ENCODE results near the gene CCM2.

The CCM2 gene

DNA sequence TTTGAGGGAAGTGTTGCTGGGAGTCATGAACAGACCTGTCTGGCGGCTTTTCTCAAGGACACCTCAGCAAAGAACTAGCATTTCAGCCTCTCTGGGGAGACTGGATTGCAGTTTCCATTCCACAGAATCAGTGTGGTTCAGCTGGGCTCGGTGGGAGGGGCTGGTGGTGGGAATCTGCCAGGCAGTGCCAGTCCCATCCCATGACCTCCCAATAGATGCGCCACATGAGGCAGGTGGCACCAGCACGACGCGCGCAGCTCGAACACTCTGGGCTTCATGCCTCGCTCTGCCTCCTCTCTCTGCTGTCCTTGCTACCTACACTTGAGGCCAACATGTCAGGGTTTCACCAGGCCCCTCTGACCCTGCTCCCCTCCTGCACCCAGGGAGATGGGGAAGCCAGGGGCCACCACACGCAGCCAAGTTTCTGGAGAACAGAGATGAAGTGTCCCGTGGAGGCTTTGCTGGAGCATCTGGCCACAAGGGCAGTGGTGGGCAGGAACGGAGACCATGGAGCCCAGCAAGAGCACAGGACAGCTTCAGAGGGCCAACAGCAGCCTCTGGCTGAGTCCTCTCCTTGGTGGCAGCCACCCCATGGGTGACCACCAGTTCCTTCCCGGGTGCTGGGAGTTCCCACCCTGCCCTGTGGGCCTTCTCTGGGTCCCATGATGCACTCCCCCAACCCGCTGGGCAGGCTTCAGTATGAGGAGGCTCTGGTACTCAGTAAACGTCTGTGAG lies 86.5 kb downstream of the CCM2 start:
- no peak for FAIRE-seq

DNA sequence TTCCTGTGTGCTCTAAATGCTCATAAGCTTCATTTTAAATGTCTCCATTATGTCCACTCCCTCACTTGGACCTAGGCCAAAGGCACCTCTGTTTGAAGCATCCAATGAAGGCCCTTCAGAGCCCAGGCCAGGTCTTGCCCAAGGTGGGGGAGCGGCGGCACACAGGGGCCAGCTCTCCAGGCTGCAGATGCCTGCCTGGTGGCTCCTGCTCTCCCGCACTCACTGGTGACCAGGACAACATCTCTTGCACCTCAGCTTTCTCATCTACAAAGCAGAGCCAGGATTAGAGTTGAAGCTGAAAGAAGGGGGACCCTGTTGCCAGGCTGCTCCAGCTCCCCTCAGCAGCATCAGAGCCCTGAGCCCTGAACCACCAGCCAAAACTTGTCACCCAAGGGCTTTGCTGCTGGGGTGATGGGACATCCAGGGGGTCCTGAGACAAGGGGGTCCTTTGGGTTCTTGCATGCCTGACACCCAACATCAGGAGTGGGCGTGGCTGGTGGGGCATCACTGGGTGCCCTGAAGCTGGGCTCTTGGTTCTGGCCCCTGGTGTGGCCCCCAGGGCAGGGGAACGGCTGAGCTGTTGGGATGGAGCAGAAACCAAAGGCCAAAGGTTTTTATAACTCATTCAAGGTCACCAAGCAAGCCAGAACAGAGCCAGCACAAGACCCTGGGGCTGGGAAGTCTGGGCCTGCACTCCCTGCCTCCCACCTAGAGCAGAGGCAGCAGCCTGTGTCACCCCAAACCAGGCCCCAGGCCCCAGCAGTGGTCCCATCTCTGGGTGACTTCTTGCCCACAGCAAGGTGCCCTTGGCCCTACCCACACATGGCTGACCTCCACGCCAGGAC lies 87.5 kb downstream of the CCM2 start:
- FAIRE-seq: no peak

DNA sequence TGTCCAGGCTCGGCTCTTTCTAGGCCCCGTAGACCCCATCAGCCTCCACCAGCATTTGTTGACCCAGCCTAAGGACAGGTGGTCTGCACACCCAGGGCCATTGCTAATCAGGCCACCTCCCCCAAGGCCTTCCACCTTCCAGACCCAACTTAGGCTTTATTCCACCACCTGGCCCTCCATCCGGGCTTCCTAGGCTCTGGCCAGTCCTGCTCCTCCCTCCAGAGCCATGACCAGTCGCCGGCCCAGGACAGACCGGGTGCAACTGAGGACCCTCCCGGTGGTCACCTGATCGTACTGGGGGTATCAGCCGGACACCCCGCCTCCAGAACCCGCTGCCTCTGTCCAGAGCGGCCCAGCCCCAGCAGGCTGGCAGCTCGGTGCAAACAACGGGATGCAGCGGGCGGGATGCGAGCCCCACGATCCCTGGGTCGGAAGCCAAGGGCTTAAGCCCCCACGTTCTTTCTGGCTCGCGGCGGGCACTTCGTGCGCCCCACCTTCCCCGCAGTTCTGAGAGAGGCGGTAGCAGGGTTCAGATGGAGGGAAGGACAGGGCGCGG lies 88.2 kb downstream of the CCM2 start:
- FAIRE-seq: no peak

DNA sequence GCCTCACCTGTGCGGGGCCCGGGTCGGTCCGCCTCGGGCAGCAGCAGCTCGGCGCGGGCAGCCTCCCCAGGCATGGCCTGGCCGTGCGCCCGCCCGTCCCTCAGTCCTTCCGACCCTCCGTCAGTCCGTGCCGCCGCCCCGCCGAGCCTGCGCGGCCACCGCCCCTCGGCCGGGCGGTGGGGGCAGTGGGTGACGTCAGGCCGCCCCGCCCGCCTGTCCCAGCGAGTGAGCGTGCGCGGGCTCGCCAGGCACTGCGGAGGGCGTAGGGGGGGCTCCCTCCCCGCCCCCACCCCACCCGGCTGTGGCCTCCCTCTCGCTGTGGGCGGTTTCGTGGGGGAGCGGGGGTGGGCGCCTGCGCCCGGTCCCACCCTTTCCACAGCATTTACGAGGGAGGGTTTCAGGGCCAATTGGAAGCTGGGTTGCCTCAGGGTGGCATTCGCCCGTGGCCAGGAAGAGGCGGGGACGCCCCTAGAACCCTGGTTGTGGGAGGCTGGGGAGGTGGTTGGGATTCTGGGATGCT lies 88.9 kb downstream of the CCM2 start, which contains the start of gene NACAD:
Gene NACAD (minus strand): TSS at position 149 of the 520 bp plus-strand sequence. CDS start 75 bp downstream, at position 74.
- no peak for FAIRE-seq

DNA sequence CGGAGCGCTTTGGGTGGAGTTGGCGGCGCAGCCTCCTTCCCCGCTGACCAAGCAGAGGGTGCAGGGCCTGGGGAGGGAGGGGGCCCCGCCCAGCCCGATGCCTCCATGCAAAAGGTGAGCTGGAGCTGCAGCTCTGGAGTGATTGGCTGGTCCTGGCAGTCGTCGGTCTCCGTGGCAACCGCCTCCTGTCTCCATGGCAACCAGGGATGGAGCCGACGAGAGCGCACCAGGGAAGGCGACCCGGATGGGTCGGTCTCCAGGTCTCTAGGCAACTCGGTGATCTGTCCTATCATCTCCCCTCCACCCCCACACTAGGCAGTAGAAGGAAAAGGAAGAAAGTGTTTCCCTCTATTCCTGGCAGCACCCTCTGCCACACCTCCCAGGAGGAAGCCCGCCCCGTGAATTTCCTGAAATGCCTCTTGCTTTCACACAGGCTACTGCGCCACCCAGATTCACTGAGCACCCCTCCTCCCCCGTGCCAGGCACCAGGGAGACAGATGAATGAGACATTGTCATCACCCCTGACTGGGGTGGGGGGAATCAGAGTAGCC lies 89.4 kb downstream of the CCM2 start:
- FAIRE-seq: no peak

DNA sequence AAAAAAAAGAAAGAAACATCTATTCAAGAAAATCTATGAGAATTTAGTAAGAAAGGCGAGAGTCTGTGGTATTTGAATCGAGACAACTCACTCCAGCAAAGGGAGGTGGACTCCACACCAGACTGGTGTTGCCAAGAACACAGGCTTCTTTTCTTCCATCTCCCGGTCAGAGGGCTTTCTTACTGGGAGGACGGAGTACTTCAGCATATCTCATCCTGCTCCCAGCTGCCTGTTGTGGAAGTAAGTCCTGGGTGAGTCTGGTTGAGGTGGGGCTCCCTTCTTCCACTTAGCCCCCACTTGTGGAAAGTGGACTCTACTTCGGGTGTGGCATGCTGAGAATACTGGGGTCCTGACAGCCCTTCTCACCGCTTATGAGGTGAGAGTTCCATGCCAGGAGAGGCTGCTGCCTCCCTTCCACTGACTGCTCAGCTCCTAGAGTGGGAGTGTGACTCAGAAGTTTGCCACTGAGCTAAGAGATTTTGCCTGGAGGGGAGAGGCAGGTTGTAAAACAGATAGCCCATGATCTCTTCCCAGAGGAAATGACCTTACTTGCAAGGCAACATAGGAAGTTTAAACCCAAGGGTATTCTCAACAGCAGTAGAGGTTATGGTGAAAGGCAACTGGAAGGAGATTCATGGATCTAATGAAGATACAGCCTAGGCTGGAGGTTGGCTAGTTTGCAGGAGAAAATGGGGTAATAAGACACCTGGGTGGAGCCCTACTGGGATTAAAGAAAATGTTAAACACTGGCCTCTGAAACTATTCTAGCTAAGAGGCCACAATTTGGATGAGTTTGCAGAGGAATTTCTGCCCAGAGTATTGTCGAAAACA lies 92.3 kb downstream of the CCM2 start:
- FAIRE-seq: no peak

DNA sequence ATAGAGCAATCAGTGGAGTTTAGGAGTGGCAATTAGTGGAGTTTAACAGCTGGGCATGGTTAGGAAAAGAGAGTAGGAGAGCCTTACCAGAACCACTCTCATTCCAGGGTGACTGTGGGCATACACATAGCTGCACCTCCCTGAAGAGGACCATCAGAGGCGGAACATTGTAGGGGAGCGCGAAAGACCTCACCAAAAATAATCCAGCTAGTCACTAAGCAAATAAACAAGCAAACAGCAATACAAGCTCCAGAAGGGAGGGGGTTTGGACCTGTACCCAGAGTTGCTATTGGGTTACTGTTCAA lies 92.9 kb downstream of the CCM2 start:
- no peak for FAIRE-seq

DNA sequence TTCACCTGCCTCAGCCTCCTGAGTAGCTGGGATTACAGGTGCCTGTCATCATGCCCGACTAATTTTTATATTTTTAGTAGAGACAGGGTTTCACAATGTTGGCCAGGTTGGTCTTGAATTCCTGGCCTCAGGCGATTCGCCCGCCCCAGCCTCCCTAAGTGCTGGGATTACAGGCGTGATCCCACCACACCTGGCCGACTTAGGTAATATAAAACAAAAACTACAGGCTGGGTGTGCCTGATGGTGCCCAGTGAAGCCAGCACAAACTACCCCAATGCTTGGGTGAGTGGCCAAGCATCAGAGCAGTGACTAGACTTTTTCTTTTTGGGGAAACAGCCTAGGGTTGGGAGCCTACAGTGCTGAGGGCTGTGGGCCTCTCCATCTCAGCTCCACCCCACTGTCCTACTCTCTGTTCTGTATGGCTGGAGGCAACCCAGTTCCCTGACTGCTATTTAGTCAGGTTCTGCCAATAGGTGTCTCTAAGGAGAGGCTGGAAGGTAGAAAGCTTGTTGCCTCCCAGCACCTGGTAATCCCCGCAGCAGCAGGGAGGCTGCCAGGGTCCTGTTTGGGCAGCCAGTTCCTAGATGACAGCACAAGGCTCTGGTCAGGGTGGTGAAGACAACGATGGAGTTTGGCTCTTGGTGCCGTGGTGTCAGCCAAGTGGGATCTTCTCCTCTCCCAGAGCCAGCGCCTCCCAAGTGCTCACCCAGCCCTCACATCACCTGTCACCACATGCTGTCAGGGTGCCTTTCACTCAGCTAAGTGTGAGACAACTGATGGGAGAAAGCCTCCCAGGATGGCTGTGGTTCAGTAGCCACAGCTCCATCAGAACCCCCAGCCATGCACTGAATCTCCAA lies 99.2 kb downstream of the CCM2 start:
- no peak for FAIRE-seq

DNA sequence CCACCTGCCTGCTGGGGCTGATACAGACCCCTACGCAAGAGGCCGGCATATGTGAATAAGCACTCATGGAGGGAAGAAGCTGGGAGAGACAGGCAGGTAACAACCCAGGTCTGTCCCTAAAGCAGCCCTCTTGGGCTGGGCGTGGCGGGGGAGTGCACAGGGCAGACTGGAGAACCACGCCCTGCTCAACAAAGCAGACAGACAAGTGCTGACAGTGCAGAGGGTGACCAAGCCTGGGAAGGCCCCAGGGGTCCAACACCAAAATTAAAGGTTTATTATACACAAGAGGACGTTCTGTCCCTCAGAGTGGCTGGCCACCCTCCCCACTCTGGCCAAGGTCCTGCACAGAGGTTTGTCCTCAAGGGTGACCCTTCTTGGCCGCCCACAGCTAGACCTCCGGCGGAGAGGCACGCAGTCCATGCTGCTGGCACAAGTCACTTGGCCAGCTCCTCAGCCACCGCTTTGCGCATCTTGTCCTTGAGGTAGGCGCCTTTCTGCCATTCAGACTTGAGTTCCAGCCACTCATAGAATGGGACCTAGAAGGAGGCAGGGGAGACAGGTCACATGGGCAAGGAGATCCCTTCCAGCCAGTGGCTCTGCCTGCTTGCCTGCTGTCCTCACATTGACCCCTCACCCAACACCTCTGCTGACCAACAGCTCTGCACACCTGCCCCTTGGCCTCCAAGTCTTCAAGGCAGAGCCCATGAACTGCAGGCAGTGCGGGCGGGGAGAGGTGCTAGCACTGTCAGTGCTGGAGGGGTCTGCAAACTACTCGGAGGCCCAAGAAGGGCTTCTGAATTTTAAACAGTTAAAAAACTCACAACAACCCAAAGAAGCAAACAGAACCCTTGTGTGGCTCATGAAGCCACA lies 100.1 kb downstream of the CCM2 start:
- FAIRE-seq: no peak

DNA sequence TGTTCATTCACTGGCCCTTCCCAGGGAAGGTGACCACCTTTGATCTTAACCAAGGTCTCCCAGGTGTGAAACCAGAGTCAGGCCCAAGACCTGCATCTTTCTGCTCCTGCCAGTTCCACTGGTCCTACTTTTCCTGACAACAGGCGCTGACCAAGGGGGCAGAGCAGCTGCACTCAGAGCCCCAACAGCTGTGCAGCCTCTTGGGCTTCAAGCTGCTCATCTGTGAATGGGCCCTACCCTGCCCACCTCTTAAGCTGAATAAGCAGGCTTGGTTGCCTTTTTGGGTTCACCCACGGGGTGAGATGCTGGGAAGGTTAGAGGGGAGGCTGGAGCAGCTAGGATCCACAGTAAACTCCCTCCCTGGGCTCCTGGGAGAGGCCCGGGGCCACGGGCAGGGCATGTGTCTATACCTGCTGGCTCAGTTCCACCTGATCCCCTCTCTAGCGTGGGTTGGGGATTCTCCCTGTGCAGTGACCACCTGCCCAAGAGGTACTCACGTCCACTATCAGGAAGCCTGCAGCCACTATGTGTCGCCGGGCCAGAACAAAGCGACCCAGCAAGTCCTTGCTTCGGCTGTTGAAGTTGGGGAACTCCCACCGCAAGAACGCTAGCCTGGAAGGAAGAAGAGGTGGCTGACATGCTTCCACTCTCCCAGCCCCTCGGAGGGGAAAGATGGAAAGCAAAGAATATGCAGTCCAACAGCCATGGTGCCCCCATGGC lies 100.9 kb downstream of the CCM2 start:
- no peak for FAIRE-seq

DNA sequence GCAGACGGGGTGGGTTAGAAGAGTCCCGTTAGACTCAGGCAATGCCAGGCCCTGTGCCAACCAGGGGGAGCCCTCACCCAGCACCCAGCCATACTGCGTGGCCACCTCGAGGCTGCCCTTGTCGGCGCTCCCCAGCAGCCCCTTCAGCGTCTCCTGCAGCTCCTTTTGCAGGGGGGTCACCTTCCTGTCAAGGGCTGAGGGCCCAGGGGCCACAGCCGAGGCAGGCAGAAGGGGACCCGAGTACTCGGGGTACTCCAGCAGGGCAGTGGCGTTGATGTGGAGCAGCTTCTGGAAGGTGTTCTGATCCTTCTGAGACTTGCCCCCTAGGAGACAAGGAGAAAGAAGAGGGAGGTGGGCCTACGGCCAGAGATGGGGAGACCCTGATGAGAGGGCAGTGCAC lies 101.7 kb downstream of the CCM2 start:
- FAIRE-seq: no peak

DNA sequence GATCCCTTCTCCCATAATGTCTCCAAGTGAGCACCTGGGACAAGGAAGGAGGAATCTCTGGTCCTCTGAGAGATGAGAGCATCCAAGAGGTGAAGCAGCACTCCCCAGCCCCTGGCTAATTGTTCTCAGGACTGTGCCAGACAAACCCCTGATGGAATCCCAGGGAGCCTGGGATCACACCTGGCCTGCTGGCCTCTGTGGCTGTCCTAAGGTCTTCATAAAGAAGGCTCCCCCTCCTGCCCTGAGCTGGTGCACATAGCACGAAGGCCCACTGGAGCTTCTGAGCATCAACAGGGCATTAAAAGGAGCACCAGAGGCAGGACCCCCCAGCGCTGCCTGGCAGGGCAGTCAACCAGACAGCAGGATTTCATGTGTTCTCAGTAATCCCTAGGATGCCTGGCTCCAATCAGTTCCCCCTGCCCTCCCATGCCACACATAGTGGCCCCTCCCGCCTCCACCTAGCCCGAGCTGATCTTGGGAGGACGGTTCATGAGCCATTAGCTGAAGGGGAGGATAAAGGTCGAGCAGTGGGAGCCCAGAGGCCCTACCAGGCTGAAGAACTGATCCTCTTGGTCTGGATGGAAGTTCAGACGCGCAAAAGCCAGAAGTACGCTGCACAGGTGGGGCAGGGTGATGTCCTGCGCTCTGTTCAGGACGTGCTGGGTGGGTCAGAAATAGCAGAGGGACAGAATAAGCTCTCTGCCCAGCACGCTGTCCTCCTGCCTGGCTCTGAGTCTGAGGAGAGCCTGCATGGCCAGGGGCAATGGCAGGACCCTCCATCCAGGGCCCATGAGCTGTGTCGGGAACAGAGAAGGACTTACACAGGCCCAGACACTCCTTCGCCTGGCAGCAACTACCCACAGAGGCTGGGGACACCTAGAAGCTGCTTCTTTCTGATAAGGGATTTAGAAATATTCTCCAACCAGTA lies 103.0 kb downstream of the CCM2 start:
- FAIRE-seq: no peak

DNA sequence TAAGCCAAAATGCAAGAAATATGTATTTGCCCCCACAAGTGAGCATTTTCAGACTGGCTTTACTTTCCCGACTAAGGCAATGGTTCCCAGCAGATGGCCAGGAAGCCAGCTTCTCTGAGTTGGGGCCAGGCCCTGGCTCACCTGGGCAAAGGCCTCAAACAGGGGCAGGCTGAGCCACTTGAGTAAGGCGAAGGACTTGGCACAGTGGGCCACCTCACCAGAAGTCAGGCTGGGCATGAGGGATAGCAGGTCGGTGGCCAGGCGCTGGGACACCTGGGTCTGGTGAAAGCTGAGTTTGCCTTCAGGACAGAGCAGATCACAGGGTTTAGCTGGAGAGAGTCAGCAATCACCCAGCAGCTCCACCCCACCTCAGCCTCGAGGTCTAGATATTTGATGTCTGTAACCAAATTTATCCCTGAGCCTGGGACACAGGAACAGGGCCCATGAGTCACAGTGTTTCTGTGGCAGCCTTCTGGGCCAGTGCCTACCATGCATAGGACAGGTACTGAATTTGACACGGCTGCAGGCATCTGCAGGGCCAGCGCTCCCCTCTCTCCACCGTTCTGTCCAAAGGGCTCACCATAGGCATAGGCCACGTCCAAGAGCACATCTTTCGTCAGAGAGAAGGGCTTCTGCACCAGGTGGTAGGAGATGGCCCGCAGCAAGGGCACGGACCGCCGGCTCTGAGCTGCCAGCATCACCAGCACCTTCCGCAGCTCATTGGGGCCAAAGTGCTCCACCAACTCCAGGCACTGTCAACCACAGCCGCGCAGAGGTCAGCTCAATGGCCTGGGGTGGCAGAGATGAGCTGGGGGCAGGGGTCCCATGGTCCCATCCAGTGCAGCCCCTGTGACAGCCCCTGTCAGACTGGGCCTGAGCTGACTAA lies 104.2 kb downstream of the CCM2 start:
- no peak for FAIRE-seq

DNA sequence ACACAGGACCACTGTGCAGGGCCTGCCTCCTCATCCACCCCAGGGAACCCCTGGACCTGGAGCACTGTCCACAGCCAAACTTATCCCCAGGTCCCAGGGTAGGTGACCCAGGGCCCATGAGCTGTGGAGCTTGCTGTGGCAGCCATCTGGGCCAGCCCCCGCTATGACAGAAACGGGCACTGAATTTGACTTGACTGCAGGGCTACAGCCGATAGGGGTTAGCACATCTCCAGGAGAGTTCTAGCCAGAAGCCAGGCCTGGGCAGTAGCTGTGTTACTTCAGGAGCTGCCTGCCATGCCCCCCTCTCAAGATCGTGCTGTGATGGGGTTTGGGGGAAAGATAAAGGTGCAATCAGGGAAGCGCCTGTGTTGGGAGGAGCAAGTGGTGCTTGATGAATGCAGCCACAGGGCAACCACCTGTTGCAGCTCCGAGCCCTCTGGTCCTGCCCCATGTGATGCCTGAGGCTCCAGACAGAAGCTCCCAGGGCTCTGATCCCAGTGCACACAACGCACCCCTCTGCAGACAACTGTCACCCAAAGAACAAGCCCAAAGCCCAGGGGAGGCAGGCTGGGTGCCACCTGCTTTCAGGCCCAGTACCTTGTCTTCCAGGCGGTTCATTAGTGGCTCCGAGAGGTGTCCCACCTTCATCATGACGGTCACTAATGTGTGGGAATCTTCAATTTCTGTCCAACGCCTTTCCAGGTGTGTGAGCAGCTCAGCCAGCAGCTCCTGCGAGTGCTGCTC lies 105.0 kb downstream of the CCM2 start:
- FAIRE-seq: no peak

DNA sequence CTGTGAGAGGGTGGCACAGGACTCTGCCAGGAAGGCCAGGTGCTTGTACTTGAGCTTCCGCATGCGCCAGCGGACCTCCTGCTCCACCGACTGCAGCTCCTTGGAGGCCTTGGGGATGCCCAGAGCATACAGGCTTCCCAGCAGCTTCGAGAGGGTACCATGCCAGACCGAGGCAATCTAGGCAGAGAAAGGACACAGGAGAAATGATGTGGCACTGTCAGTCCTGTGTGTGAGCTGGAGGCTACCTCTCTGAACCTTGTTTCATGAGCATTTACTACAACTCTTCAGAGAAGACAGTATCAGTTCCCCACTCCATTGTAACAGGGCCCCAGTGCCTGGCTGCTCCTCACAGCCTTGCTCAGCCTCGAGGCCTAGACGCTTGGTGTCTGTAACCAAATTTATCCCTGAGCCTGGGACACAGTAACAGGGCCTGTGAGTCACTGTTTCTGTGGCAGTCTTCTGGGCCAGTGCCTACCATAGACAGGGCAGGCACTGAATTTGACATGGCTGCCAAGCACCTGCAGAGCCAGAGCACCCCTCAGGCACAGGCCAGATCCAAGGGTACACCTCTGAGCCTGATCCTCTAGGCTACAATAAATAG lies 105.7 kb downstream of the CCM2 start:
- FAIRE-seq: no peak

DNA sequence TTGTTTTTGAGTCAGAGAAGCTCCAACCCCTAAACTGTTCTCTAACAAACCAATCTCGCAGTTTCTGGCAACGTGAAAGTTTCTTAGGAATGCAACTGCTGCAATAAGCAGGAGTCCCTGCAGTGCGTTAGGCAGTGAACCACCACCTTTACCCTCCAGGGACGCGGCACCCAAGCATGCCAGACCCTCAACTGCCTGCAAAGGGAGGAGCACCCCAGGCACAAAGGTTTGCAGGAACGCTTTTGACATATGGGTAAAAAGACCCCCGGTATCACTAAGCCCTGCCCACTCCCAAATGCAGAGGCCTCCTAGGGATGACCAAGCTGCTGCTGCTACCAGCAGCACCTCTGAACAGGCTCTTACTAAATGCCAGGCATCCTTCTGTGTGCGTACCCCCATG lies 106.8 kb downstream of the CCM2 start:
- FAIRE-seq: no peak

DNA sequence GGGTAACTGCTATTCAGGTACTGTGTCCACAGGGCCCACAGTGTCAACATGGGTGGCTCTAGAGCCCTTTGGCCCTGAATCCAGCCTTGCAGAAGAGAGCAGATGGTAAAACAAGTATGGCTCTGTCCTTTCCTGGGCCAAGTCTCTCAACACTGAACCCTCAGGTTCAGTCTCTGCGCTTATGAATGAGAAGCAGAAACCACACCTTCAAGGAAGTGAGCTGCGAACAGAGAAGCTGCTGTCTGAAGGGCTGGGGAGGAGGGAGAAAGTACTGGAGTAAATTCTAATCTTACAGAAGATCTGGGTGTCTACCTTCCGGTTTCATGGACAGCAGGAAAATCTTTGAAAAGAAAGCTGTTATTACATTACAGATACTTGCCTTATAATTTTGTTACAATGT lies 107.4 kb downstream of the CCM2 start:
- FAIRE-seq: no peak

Data from G401.6 (cell line).